GM12878 (cell line): ENCODE data around the gene COPS6. TPM values are rescaled to one million over a fixed set of nuclear protein-coding genes. Genes with fewer than 3 reads are reported as not detected.

Experiments
- ATAC-seq: fragments of 200-7000 bp; cut with Tn5 transposase; 3 replicates; pipeline ENCODE4 v1.9.1; 2020; ENCODE audit warnings: mild to moderate bottlenecking, moderate library complexity
- BruUV-seq: library from RNA; stranded (reverse); fragments of 400-500 nt; replicated peaks from 2 replicates; lab custom pipeline; 2021; lab: Mats Ljungman, UMichigan
- CTCF ChIA-PET: fragments of 300-600 bp; sonication (Branson Sonifier 250); formaldehyde crosslinking; extraction: SDS; loops from one replicate; lab custom pipeline; 2021; ENCODE audit warnings: inconsistent platforms; lab: Yijun Ruan, JAX
- POLR2A ChIA-PET: fragments of 350-600 bp; formaldehyde crosslinking; extraction: SDS; loops from one replicate; lab custom pipeline; 2021; ENCODE audit warnings: inconsistent platforms; lab: Charles Lee
- RAD21 ChIA-PET: fragments of 300-600 bp; sonication (Branson Sonifier 250); formaldehyde crosslinking; loops from one replicate; lab custom pipeline; 2023; ENCODE audit warnings: antibody characterized with exemption; ENCODE audit not compliant: unreplicated experiment; lab: Charles Lee
- SMC1A ChIA-PET: fragments of 300-600 bp; sonication (Branson Sonifier 250); formaldehyde crosslinking; loops from one replicate; lab custom pipeline; 2023; ENCODE audit not compliant: unreplicated experiment, uncharacterized antibody; lab: Charles Lee
- DNase-seq: peaks from one replicate; pipeline ENCODE4 v3.0.0-alpha.2; 2011; ENCODE audit warnings: low read depth, low spot score
- FAIRE-seq: peaks from 3 replicates; lab custom pipeline; 2011; peaks lifted over from hg19 to GRCh38; lab: Jason Lieb, UNC
- H2AFZ ChIP-seq: 2 replicates; pipeline ENCODE4 v1.6.0; 2011; ENCODE audit warnings: low read depth, low read length, control low read depth; ENCODE audit not compliant: control insufficient read depth
- H3K27ac ChIP-seq: 2 replicates; pipeline ENCODE4 v1.5.1; 2011; ENCODE audit warnings: control low read depth; ENCODE audit not compliant: control insufficient read depth, insufficient read depth
- H3K27me3 ChIP-seq, 2 experiments: replicated peaks in 1 of 2; 2 replicates each; pipeline versions ENCODE4 v1.6.0 to v1.6.1; 2011; ENCODE audit warnings: low read length in 1 of 2; ENCODE audit not compliant: control insufficient read depth in 2 of 2, insufficient read depth in 2 of 2
- H3K36me3 ChIP-seq, 2 experiments: 2 replicates each; pipeline ENCODE4 v1.5.1; 2011; ENCODE audit warnings: low read length in 1 of 2; ENCODE audit not compliant: control insufficient read depth in 2 of 2, insufficient read depth in 2 of 2
- H3K4me1 ChIP-seq: 2 replicates; pipeline ENCODE4 v1.6.1; 2011; ENCODE audit warnings: mild to moderate bottlenecking, low read length, moderate library complexity, mixed read lengths; ENCODE audit not compliant: control insufficient read depth, insufficient read depth
- H3K4me2 ChIP-seq: 2 replicates; pipeline ENCODE4 v1.6.0; 2011; ENCODE audit warnings: control low read depth; ENCODE audit not compliant: control insufficient read depth, insufficient read depth
- H3K4me3 ChIP-seq: fragments of 200-600 bp; sonication (generic); 2 replicates; pipeline ENCODE4 v1.5.1; 2016
- H3K79me2 ChIP-seq: 2 replicates; pipeline ENCODE4 v1.6.0; 2011; ENCODE audit warnings: low read length; ENCODE audit not compliant: control insufficient read depth, insufficient read depth
- H3K9ac ChIP-seq: 2 replicates; pipeline ENCODE4 v1.8.0; 2011; ENCODE audit warnings: low read length, control low read depth, mixed read lengths; ENCODE audit not compliant: control insufficient read depth, insufficient read depth
- H3K9me3 ChIP-seq: replicated peaks from 3 replicates; pipeline ENCODE4 v1.5.1; 2011; ENCODE audit warnings: mild to moderate bottlenecking, low read length; ENCODE audit not compliant: control insufficient read depth, insufficient read depth
- H4K20me1 ChIP-seq: 2 replicates; pipeline ENCODE4 v1.6.0; 2011; ENCODE audit not compliant: control insufficient read depth, insufficient read depth
- ASH2L ChIP-seq: fragments of 300-600, 200-600 bp; sonication (generic); IDR thresholded peaks from 2 replicates; pipeline ENCODE4 v1.6.1; 2017; ENCODE audit warnings: low read depth, mild to moderate bottlenecking, borderline replicate concordance
- CBX5 ChIP-seq: sonication (generic); IDR thresholded peaks from 2 replicates; pipeline ENCODE4 v1.6.1; 2016; ENCODE audit warnings: low read depth, moderate library complexity, mild to moderate bottlenecking, inconsistent platforms
- IKZF2 ChIP-seq, 2 experiments: fragments of 450-650 bp; IDR thresholded peaks; 2 replicates each; pipeline ENCODE4 v1.6.1; 2017; ENCODE audit warnings: mild to moderate bottlenecking in 2 of 2, moderate library complexity in 2 of 2
- MYC ChIP-seq: IDR thresholded peaks from 2 replicates; pipeline ENCODE4 v1.6.1; 2011; ENCODE audit warnings: mild to moderate bottlenecking, low read length, moderate library complexity, inconsistent platforms; ENCODE audit not compliant: insufficient read depth, insufficient replicate concordance, insufficient read length, severe bottlenecking
- NBN ChIP-seq: fragments of 450-650 bp; IDR thresholded peaks from 2 replicates; pipeline ENCODE4 v1.6.1; 2016
- PAX5 ChIP-seq: IDR thresholded peaks from 2 replicates; pipeline ENCODE4 v1.6.1; 2011; ENCODE audit warnings: low read depth, low read length, borderline replicate concordance
- RUNX3 ChIP-seq: IDR thresholded peaks from 2 replicates; pipeline ENCODE4 v1.6.1; 2012; ENCODE audit warnings: low read length, inconsistent platforms
- TARDBP ChIP-seq: IDR thresholded peaks from 2 replicates; pipeline ENCODE4 v1.6.1; 2016; ENCODE audit warnings: borderline replicate concordance
- TCF7 ChIP-seq: IDR thresholded peaks from 2 replicates; pipeline ENCODE4 v1.6.1; 2014; ENCODE audit warnings: antibody characterized with exemption, borderline replicate concordance
- WGBS: methylation state at CpG from one replicate; pipeline ENCODE4 v1.1.6; 2016; ENCODE audit warnings: low lambda C conversion rate; ENCODE audit not compliant: insufficient replicate concordance, insufficient coverage; ENCODE audit errors: missing lambda C conversion rate; 5-methylcytosine and 5-hydroxymethylcytosine counted together
- in situ Hi-C: fragments of 300-500 bp; cut with MboI; formaldehyde crosslinking; loops from 9 replicates; pipeline ENCODE4 v1.14.3; 2018; ENCODE audit warnings: mixed read lengths
- intact Hi-C: fragments of 100-400 bp; cut with micrococcal nuclease; formaldehyde crosslinking; loops from one replicate; pipeline ENCODE4 v1.14.2; 2022; ENCODE audit not compliant: unreplicated experiment
- polyA plus RNA-seq, 11 experiments: library from polyadenylated mRNA; depleted of rRNA in 4 of 11; unstranded in 6 of 11; stranded (reverse) in 5 of 11; fragments of >200 nt; fragmentation: Nextera tagmentation in 4 of 11; fragmentation: Illumina TruSeq in 1 of 11; extraction: Ambion mirVana in 4 of 11; extraction: Trizol in 1 of 11; gene quantifications; 1 replicate in 1 of 11; 2 replicates in 10 of 11; pipeline versions ENCODE4 v1.2.1 to v1.2.3, GENCODE V29; 2011 to 2016; ENCODE audit warnings: inconsistent platforms in 2 of 11, missing spikeins in 2 of 11, low read depth in 1 of 11
- total RNA-seq, 4 experiments: library from RNA; depleted of rRNA in 3 of 4; stranded (reverse); fragments of >200 nt in 3 of 4; fragmentation: Illumina TruSeq in 1 of 4; extraction: Trizol in 1 of 4; gene quantifications; 2 replicates each; pipeline versions ENCODE4 v1.2.1 to v1.2.3, GENCODE V29; 2013 to 2021
- TF ChIP-seq, protein P1 (sequence below): fragments of 450-650 bp; IDR thresholded peaks from 2 replicates; pipeline ENCODE4 v1.6.1; 2016; ENCODE audit warnings: mild to moderate bottlenecking

The COPS6 gene
- total and polyA plus RNA-seq, 10 of the 15 experiments (the other 5 are each of a cell fraction or from before 2014, with no cell fraction given): 28.5 to 182 (median 81.5) TPM

DNA sequence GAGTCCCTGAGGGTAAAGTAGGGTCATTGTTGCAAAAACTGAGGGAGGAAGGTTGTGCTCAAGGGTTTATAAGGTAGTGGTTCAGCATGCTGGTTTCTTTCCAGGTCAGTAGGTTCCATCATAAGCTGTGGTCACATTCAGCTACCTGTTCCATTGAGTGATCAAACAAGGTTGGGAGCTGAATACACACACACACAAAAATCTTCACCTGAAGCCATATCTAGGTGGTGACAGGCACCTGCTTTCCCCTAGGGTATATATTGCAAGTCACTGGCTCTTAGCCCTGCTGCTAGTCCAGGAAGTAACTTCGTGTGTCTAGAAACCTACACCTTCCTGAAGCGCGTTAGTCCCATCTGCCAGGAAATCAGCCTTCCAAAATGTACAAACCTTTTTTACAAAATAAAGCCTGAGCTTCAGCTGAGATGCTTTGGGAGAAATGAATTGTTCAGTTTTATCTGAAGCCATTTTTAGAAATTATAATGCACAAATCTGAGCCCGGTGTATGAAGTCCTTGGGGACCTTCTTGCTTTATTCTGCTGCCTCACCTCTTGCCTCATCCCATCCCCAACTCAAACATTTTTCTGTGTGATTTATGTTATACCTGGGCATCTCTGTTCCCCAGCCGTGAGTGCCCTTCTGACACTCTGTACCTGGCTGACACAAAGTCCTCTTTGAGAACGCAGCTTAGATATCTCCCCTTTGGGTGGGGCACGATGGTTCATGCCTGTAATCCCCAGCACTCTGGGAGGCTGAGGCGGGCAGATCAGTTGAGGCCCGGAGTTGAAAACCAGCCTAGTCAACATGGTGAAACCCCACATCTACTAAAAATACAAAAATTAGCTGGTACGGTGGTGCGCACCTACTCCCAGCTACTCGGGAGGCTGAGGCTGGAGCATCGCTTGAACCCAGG is 49.3 kb downstream of the COPS6 start:
- Histone ChIP-seq H3K4me2 (peak overlapping the region; percentile 54), H2AFZ (peak overlapping the region; percentile 89), H3K9me3 (no peaks in the 10 kb centered on the region; the same call in 2 of the 3 replicates), H3K27me3 (no peaks in the 10 kb centered on the region), H3K27ac (no peak overlapping the region), H3K79me2 (no peaks in the 10 kb centered on the region), H3K36me3 (no peaks in the 10 kb centered on the region), H3K4me3 (no peak overlapping the region), H3K9ac (peak overlapping the region; percentile 27; the same call in 1 of the 2 replicates), H4K20me1 (no peaks in the 10 kb centered on the region)
- DNase-seq (no peak), ATAC-seq (peak; percentile 73)
- in situ Hi-C loops: no loop called here
- no TSS peak for BruUV-seq
- ChIA-PET CTCF (interaction anchor here (0.6 to 2.4 kb wide), 16 partner anchors 9 to 299 kb away, joined by 3 to 10 read pairs (median 4); partner anchors contain the start of genes AP4M1, LAMTOR4, MCM7 and PPP1R35), POLR2A (interaction anchor here (0.6 to 3.6 kb wide), 7 partner anchors 11 to 228 kb away, joined by 3 to 22 read pairs (median 3); partner anchors contain the start of gene LAMTOR4), RAD21 (interaction anchor here (0.6 to 2.2 kb wide), 11 partner anchors 9 to 404 kb away, joined by 3 to 17 read pairs (median 4); partner anchors contain the start of gene LAMTOR4)
- intact Hi-C loops: no loop called here
- TF ChIP-seq CBX5 (no peak), RUNX3 (peak; percentile 58; the same call in 1 of the 2 replicates), MYC (no peak), NBN (peak; percentile 14; the same call in 1 of the 2 replicates), TARDBP (no peak), ASH2L (no peak), TCF7 (0 out of 2 replicates have a peak, but pooled peaks have one; percentile 66), IKZF2 (IDR thresholded peaks at IDR 0.05) (peak in 1 of 2 experiments; percentile 16; a peak in 1 of 4 replicates), PAX5 (peak; percentile 51; the same call in 1 of the 2 replicates)
- TF ChIP-seq, protein P1, sequence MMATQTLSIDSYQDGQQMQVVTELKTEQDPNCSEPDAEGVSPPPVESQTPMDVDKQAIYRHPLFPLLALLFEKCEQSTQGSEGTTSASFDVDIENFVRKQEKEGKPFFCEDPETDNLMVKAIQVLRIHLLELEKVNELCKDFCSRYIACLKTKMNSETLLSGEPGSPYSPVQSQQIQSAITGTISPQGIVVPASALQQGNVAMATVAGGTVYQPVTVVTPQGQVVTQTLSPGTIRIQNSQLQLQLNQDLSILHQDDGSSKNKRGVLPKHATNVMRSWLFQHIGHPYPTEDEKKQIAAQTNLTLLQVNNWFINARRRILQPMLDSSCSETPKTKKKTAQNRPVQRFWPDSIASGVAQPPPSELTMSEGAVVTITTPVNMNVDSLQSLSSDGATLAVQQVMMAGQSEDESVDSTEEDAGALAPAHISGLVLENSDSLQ: peak; percentile 32
- TF ChIP-seq, all 136 proteins: peak for 6
- peak; percentile 86 for FAIRE-seq
- SMC1A ChIA-PET: interaction anchor here (0.6 to 1.9 kb wide), 10 partner anchors 9 to 1177 kb away, joined by 3 to 12 read pairs (median 5); partner anchors contain the start of gene PVRIG
- H3K4me1 ChIP-seq: peaks cover 14% of the 10 kb centered on the region
- WGBS: 46% methylated on average over 13 of the region's 13 CpGs
